Esophagus squamous epithelium (tissue), 5 donors: ENCODE measurements around the gene SF3B3. TPM values are rescaled to one million over a fixed set of nuclear protein-coding genes. Genes with fewer than 3 reads are reported as not detected.

ENCODE experiments used
- DNase-seq: peaks from one replicate; lab custom pipeline; 2025; lab: John Stamatoyannopoulos, UW
- H3K27ac ChIP-seq, 4 donors: fragments of 200-600 bp; sonication (generic); one replicate each; pipeline ENCODE4 v1.5.1; 2016 to 2019; ENCODE audit warnings: mild to moderate bottlenecking in 1 of 4
- H3K27me3 ChIP-seq, 4 donors: fragments of 200-600 bp; sonication (generic); 1 replicate in 3 of 4; 2 replicates in 1 of 4; pipeline versions ENCODE4 v1.5.1 to v1.6.0; 2017 to 2021; ENCODE audit warnings: antibody characterized with exemption in 1 of 4
- H3K36me3 ChIP-seq, 3 donors: fragments of 200-600 bp; sonication (generic); one replicate each; pipeline ENCODE4 v1.5.1; 2016 to 2019
- H3K4me1 ChIP-seq, 3 donors: fragments of 200-600 bp; sonication (generic); one replicate each; pipeline ENCODE4 v1.5.1; 2017 to 2019
- H3K4me3 ChIP-seq, 4 donors: fragments of 200-600 bp; sonication (generic); 1 replicate in 3 of 4; 2 replicates in 1 of 4; pipeline ENCODE4 v1.5.1; 2016 to 2019; ENCODE audit warnings: mild to moderate bottlenecking in 2 of 4, moderate library complexity in 1 of 4
- H3K9me3 ChIP-seq, 3 donors: fragments of 200-600 bp; sonication (generic); one replicate each; pipeline ENCODE4 v1.5.1; 2016 to 2019
- CTCF ChIP-seq, 6 experiments: fragments of 450-650 bp in 4 of 6; fragments of 200-600 bp in 2 of 6; sonication (generic) in 2 of 6; IDR thresholded peaks; one replicate each; pipeline ENCODE4 v1.5.1; 2016 to 2019; ENCODE audit warnings: antibody characterized with exemption in 6 of 6, mild to moderate bottlenecking in 4 of 6, moderate library complexity in 4 of 6
- POLR2A ChIP-seq, 4 donors: fragments of 450-650 bp; IDR thresholded peaks; one replicate each; pipeline ENCODE4 v1.6.1; 2017; ENCODE audit warnings: antibody characterized with exemption in 4 of 4, mild to moderate bottlenecking in 4 of 4, moderate library complexity in 3 of 4
- WGBS, 2 donors: methylation state at CpG; one replicate each; pipeline ENCODE4 v1.1.5; 2018; 5-methylcytosine and 5-hydroxymethylcytosine counted together
- intact Hi-C: fragments of 100-400 bp; cut with DNase I; formaldehyde crosslinking; loops from one replicate; pipeline ENCODE4 v1.15.0; 2022
- total RNA-seq, 4 donors: library from RNA; depleted of rRNA; stranded (reverse); fragments of >200 nt; gene quantifications; one replicate each; pipeline ENCODE4 v1.1.0, GENCODE V29; 2016
- donor health status: DM: yes; HTN: yes; CAD: no.

SF3B3 gene
- total RNA-seq, 4 donors from 2014 or later, result 77.9 to 145 (median 134) TPM

DNA sequence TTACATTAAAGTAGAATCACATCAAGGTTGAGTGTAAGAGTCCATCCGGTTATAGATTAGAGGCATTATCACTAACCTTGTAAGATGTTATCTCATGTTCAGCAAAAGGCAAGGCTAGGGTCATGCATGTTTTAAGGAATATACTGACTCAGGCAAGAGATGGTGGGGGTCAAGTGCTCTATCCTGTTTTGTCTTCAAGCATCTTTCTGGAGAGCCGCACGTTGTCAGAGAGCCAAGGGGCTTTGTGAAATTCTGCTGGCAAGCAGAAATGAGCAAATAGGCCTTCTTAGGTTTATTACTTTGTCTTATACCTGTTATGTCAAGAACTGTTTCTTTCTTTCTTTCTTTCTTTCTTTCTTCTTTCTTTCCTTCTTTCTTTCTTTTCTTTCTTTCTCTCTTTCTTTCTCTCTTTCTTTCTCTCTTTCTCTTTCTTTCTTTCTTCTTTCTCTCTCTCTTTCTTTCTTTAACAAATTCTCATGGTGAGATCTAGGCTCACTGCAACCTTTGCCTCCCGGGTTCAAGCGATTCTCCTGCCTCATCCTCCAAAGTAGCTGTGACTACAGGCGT is 75.4 kb downstream of the SF3B3 start:
- intact Hi-C loops, result no loop called here
- Histone ChIP-seq H3K27me3 (no peaks in the 10 kb centered on the region), H3K9me3 (no peaks in the 10 kb centered on the region), H3K4me1 (peaks cover 0 to 39% (median 7%) of the 10 kb centered on the region in 3 donors), H3K4me3 (no peak overlapping the region), H3K36me3 (peaks cover 0 to 9% (median 0%) of the 10 kb centered on the region in 3 donors), H3K27ac (no peak overlapping the region)
- DNase-seq, result no peak
- WGBS, 2 donors, result 73 to 78% methylated on average over 6 of the region's 6 CpGs
- TF ChIP-seq CTCF (IDR thresholded peaks at IDR 0.05), result no peak
- TF ChIP-seq POLR2A (IDR thresholded peaks at IDR 0.05), result no peak

DNA sequence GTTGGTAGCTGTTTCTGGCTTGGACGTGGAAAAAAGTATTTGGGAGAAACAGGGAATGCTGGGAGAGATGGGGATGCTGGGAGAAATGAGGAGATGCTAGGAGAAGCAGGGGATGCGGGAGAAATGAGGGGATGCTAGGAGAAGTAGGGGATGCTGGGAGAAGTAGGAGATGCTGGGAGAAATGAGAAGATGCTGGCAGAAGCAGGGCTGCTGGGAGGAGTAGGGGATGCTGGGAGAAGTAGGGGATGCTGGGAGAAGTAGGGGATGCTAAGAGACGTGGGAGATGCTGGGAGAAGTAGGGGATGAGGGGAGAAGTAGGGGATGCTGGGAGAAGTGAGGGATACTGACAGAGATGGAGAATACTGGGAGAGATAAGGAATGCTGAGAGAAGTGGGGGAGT is 77.1 kb downstream of the SF3B3 start:
- H3K27me3 ChIP-seq, result no peaks in the 10 kb centered on the region
- TF ChIP-seq CTCF (IDR thresholded peaks at IDR 0.05) (no peak), POLR2A (IDR thresholded peaks at IDR 0.05) (no peak)
- intact Hi-C loops, result no loop called here
- H3K36me3 ChIP-seq, result peaks cover 0 to 9% (median 0%) of the 10 kb centered on the region in 3 donors
- H3K9me3 ChIP-seq, result no peaks in the 10 kb centered on the region
- no peak for DNase-seq
- 78 to 88% methylated on average over 3 of the region's 3 CpGs for WGBS, 2 donors
- no peak overlapping the region for H3K4me3 ChIP-seq
- no peak overlapping the region for H3K27ac ChIP-seq
- peaks cover 0 to 23% (median 0%) of the 10 kb centered on the region in 3 donors for H3K4me1 ChIP-seq

- intact Hi-C loops, result no loop called here
- WGBS, 2 donors, result 66 to 81% methylated on average over 3 to 6 of the region's 8 CpGs
- H3K9me3 ChIP-seq, result no peaks in the 10 kb centered on the region
- H3K4me1 ChIP-seq, result peaks cover 0 to 23% (median 0%) of the 10 kb centered on the region in 3 donors
- no peak overlapping the region for H3K27ac ChIP-seq
- H3K4me3 ChIP-seq, result no peak overlapping the region
- no peak for DNase-seq
- peaks cover 0 to 9% (median 0%) of the 10 kb centered on the region in 3 donors for H3K36me3 ChIP-seq
- no peaks in the 10 kb centered on the region for H3K27me3 ChIP-seq
- no peak for TF ChIP-seq POLR2A (IDR thresholded peaks at IDR 0.05)
These were observed 78.3 kb downstream of the SF3B3 start for GRCh38 chr16:70601576-70602575.

- Histone ChIP-seq H3K27ac (no peak overlapping the region), H3K27me3 (no peaks in the 10 kb centered on the region), H3K36me3 (peaks cover 0 to 9% (median 0%) of the 10 kb centered on the region in 3 donors), H3K9me3 (no peaks in the 10 kb centered on the region), H3K4me3 (no peak overlapping the region), H3K4me1 (peaks cover 0 to 22% (median 0%) of the 10 kb centered on the region in 3 donors)
- TF ChIP-seq CTCF (IDR thresholded peaks at IDR 0.05) (no peak), POLR2A (IDR thresholded peaks at IDR 0.05) (no peak)
- no peak for DNase-seq
- WGBS, 2 donors, result 80 to 81% methylated on average over 5 to 6 of the region's 8 CpGs
- intact Hi-C loops, result no loop called here
These were observed 79.2 kb downstream of the SF3B3 start for GRCh38 chr16:70602831-70603230.

DNA sequence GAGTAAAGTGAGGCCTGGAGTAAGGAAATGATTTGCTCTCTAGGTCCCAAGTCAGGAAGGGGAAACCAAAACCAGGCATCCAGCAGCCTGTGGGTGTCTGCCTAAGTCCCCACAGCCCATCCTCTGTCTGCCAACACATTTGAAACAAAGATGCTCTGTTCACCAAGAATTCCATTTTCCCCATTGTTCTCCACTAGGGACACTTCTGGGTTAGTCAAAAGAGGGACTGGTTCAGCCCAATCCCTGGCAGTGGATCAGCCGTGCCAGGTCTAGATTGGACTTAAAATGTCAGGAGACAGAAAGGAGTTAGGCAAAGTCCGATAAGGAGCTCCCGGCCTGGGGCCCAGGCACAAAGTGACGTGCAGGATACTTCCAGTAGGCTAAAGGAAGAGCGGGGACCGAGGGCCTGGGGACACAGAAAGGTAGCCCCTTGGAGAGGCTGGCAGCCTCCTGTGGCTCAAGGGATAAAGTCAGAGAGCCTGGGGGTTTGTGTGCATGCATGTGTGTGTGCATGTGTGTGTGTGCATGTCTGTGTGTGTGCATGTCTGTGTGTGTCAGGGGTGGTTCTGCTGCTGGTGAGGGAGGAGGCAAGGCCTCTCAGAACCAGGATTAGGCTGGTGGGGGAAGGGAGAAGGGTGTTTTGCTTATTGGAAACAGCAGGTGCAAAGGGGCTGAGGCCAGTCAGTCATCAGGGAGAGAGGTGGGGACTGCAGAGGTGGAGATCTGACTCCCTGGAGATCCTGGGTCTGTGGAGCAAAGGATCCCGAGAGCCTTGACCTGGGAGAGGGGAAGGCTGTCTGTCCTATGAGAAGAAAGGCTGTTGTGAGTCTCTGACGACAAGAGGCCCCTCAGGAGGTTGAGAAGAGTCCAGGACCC is 81.0 kb downstream of the SF3B3 start:
- no peak overlapping the region for H3K4me3 ChIP-seq
- WGBS, 2 donors, result 88 to 89% methylated on average over 7 to 8 of the region's 8 CpGs
- H3K27me3 ChIP-seq, result no peaks in the 10 kb centered on the region
- no peaks in the 10 kb centered on the region for H3K9me3 ChIP-seq
- TF ChIP-seq POLR2A (IDR thresholded peaks at IDR 0.05), result no peak
- no peak for TF ChIP-seq CTCF (IDR thresholded peaks at IDR 0.05)
- H3K36me3 ChIP-seq, result peaks cover 0 to 8% (median 0%) of the 10 kb centered on the region in 3 donors
- no peak for DNase-seq
- peaks cover 0 to 32% (median 2%) of the 10 kb centered on the region in 3 donors for H3K4me1 ChIP-seq
- intact Hi-C loops, result no loop called here
- no peak overlapping the region for H3K27ac ChIP-seq
